OCI-LY3 (cell line): ENCODE data around the gene GNAZ.

Experiments used
- H2AFZ ChIP-seq: fragments of 200-600, 300-600 bp; shearing (Covaris generic); 2 replicates; pipeline ENCODE4 v1.6.0; 2014; ENCODE audit warnings: antibody characterized with exemption, low read depth, low read length
- H3K27ac ChIP-seq: fragments of 200-600, 300-600 bp; sonication (generic); 2 replicates; pipeline ENCODE4 v1.5.1; 2014; ENCODE audit warnings: mild to moderate bottlenecking, low read length, moderate library complexity, mixed read lengths
- H3K27me3 ChIP-seq: fragments of 200-600, 300-600 bp; sonication (generic); 2 replicates; pipeline ENCODE4 v1.6.1; 2014; ENCODE audit warnings: low read depth, low read length, mixed read lengths
- H3K36me3 ChIP-seq: fragments of 200-600, 300-600 bp; sonication (generic); replicated peaks from 2 replicates; pipeline ENCODE3; 2014; ENCODE audit warnings: low read depth, low read length, mixed read lengths
- H3K4me1 ChIP-seq: fragments of 300-600, 200-600 bp; sonication (generic); 2 replicates; pipeline ENCODE4 v1.6.1; 2014; ENCODE audit warnings: low read length, mixed read lengths
- H3K4me2 ChIP-seq: fragments of 200-600, 300-600 bp; sonication (generic); 2 replicates; pipeline ENCODE4 v1.6.1; 2014; ENCODE audit warnings: low read length, mixed read lengths
- H3K4me3 ChIP-seq: fragments of 300-600, 200-600 bp; sonication (generic); 2 replicates; pipeline ENCODE4 v1.5.1; 2014; ENCODE audit warnings: antibody characterized with exemption, mild to moderate bottlenecking, low read length, moderate library complexity
- H3K79me2 ChIP-seq: fragments of 300-600, 200-600 bp; shearing (Covaris generic); 2 replicates; pipeline ENCODE4 v1.6.1; 2014; ENCODE audit warnings: mild to moderate bottlenecking, low read length, mixed read lengths
- H3K9ac ChIP-seq: fragments of 300-600, 200-600 bp; shearing (Covaris generic); 2 replicates; pipeline ENCODE4 v1.6.0; 2014; ENCODE audit warnings: mild to moderate bottlenecking, low read length, moderate library complexity
- H3K9me3 ChIP-seq: fragments of 200-600, 300-600 bp; shearing (Covaris generic); 2 replicates; pipeline ENCODE4 v1.6.1; 2014; ENCODE audit warnings: low read length, mixed read lengths; ENCODE audit not compliant: insufficient read depth
- H4K20me1 ChIP-seq: fragments of 200-600, 300-600 bp; sonication (generic); 2 replicates; pipeline ENCODE4 v1.6.1; 2016; ENCODE audit warnings: low read length, mixed read lengths; ENCODE audit not compliant: insufficient read depth
- CTCF ChIP-seq: fragments of 200-600, 300-600 bp; sonication (generic); IDR thresholded peaks from 2 replicates; pipeline ENCODE4 v1.5.1; 2014; ENCODE audit warnings: antibody characterized with exemption, low read length, low read depth
- EZH2phosphoT487 ChIP-seq: fragments of 200-600 bp; shearing (Covaris generic); IDR thresholded peaks from 2 replicates; pipeline ENCODE4 v1.6.1; 2018; ENCODE audit warnings: antibody characterized with exemption, mixed run types, low read depth

The GNAZ gene

GRCh38 chr22:23037429-23038333 lies 32.6 kb upstream of the GNAZ start:
- no peak for TF ChIP-seq CTCF
- no peak for TF ChIP-seq EZH2phosphoT487
- Histone ChIP-seq H3K36me3 (no peaks in the 10 kb centered on the region), H3K79me2 (no peaks in the 10 kb centered on the region), H3K9me3 (no peaks in the 10 kb centered on the region), H3K9ac (no peak overlapping the region), H3K27me3 (no peaks in the 10 kb centered on the region), H3K27ac (no peak overlapping the region), H3K4me3 (no peak overlapping the region), H3K4me1 (peaks cover 53% of the 10 kb centered on the region), H2AFZ (no peak overlapping the region), H4K20me1 (no peaks in the 10 kb centered on the region), H3K4me2 (no peak overlapping the region)

GRCh38 chr22:23038334-23038642 lies 32.0 kb upstream of the GNAZ start:
- Histone ChIP-seq H3K36me3 (no peaks in the 10 kb centered on the region), H3K4me3 (no peak overlapping the region), H3K4me2 (no peak overlapping the region), H3K27me3 (no peaks in the 10 kb centered on the region), H4K20me1 (no peaks in the 10 kb centered on the region), H3K79me2 (no peaks in the 10 kb centered on the region), H3K4me1 (peaks cover 52% of the 10 kb centered on the region), H3K27ac (no peak overlapping the region), H3K9me3 (no peaks in the 10 kb centered on the region), H2AFZ (no peak overlapping the region), H3K9ac (no peak overlapping the region)
- TF ChIP-seq CTCF: no peak
- no peak for TF ChIP-seq EZH2phosphoT487

GRCh38 chr22:23038902-23039301 lies 31.4 kb upstream of the GNAZ start:
- Histone ChIP-seq H3K4me3 (no peak overlapping the region), H3K36me3 (no peaks in the 10 kb centered on the region), H3K9ac (no peak overlapping the region), H3K79me2 (no peaks in the 10 kb centered on the region), H2AFZ (no peak overlapping the region), H3K27me3 (no peaks in the 10 kb centered on the region), H4K20me1 (no peaks in the 10 kb centered on the region), H3K9me3 (no peaks in the 10 kb centered on the region), H3K4me2 (no peak overlapping the region), H3K4me1 (peaks cover 46% of the 10 kb centered on the region), H3K27ac (no peak overlapping the region)
- TF ChIP-seq EZH2phosphoT487 (no peak), CTCF (no peak)

DNA sequence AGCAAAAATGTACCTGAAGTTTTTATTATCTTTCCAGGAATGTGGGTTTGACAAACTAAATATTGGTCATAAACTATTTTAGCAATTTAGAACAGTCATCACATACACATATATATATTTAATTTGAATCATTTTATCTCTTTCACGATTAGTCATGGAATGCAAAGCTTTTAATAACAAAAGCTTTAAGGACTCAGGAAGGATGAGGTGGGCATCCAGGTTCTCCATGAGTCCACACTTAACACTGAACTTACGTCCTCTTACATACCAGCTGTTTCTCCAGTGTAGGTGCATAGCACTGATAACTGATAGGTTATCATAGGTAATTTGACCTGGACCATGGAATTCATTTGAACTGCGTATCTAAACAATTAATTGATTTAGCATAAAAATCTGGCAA lies 28.1 kb upstream of the GNAZ start:
- peaks cover 10% of the 10 kb centered on the region for H3K9me3 ChIP-seq
- no peak overlapping the region for H2AFZ ChIP-seq
- no peaks in the 10 kb centered on the region for H3K27me3 ChIP-seq
- H3K36me3 ChIP-seq: peaks cover 8% of the 10 kb centered on the region
- H3K4me2 ChIP-seq: no peak overlapping the region
- no peaks in the 10 kb centered on the region for H3K79me2 ChIP-seq
- H3K4me3 ChIP-seq: no peak overlapping the region
- peaks cover 13% of the 10 kb centered on the region for H3K4me1 ChIP-seq
- H3K9ac ChIP-seq: no peak overlapping the region
- H4K20me1 ChIP-seq: no peaks in the 10 kb centered on the region
- TF ChIP-seq EZH2phosphoT487: no peak
- TF ChIP-seq CTCF: no peak
- H3K27ac ChIP-seq: no peak overlapping the region
